HG03575 (cell line): Measurements from ENCODE around the gene GMIP.

Source experiments
- ATAC-seq: cut with Tn5 transposase; IDR thresholded peaks from one replicate; pipeline ENCODE4 v1.9.1; 2021; ENCODE audit not compliant: unreplicated experiment, insufficient number of reproducible peaks, low FRiP score; ENCODE audit errors: extremely low read depth

GMIP gene

GRCh38 chr19:19587771-19588170 lies 55.7 kb downstream of the GMIP start:
- ATAC-seq: no peak

- no peak for ATAC-seq
Observed at GRCh38 chr19:19584356-19584755, 59.1 kb downstream of the GMIP start.

DNA sequence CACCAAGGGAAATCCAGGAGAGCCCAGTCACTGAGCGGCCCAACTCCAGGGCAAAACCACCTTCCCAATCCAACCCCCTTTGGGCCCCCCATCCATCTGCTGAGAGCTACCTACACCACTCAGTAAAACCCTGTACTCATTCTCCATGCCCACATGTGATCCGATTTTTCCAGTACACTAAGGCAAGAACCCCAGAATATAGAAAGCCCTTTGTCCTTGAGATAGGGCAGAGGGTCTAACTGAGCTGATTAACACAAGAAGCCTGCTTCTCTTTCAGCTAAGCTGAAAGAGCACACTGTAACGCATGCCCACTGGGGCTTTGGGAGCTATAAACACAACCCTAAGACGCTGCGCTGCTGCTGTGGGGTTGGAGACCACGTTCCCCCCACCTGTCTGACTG lies 61.0 kb downstream of the GMIP start:
- ATAC-seq: no peak

DNA sequence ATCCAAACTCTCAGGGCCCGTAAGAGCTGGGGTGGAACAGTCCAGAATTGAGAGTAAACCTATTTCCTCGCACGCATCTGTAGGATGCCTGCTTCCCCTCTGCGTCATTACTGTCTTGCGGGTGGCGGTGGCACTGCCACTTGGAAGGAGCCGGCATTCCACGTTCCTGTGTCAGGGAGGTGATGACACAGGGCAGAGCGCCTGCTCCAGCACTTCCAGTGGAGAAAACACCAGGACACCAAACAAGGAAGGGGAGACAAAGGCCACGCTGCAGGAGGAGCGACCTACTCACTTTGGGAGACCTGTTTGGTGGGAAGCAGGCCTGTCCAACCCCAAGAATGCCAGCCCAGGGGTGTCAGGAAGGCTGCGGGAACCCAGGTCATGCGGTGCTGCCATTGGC lies 62.1 kb downstream of the GMIP start:
- ATAC-seq: no peak

GRCh38 chr19:19580418-19580817 lies 63.0 kb downstream of the GMIP start:
- no peak for ATAC-seq

- ATAC-seq: no peak
Observed at GRCh38 chr19:19579533-19580361, 63.7 kb downstream of the GMIP start.
